Measurements from ENCODE around the gene PHYHIPL.

Gene PHYHIPL

DNA sequence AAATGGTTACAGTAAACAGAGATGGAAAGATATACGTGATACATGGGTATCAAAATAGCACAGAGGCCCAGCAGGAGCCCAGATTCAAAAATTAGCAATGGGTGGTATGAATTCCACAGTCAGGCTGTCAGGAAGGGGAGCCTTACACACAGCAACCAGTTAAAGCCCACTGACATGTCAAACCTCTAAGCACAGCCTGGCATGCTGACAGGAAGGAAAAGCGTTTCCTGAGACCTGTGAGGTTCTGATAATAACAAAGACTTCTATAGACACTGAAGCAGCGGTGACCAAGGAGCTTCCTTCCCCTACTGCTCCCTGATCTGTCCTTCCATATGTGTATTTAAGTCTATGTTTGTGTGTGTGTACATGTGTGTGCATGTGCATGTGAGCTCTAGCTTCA is 89.9 kb downstream of the PHYHIPL start:
- TF ChIP-seq, protein P1, sequence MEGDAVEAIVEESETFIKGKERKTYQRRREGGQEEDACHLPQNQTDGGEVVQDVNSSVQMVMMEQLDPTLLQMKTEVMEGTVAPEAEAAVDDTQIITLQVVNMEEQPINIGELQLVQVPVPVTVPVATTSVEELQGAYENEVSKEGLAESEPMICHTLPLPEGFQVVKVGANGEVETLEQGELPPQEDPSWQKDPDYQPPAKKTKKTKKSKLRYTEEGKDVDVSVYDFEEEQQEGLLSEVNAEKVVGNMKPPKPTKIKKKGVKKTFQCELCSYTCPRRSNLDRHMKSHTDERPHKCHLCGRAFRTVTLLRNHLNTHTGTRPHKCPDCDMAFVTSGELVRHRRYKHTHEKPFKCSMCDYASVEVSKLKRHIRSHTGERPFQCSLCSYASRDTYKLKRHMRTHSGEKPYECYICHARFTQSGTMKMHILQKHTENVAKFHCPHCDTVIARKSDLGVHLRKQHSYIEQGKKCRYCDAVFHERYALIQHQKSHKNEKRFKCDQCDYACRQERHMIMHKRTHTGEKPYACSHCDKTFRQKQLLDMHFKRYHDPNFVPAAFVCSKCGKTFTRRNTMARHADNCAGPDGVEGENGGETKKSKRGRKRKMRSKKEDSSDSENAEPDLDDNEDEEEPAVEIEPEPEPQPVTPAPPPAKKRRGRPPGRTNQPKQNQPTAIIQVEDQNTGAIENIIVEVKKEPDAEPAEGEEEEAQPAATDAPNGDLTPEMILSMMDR (conservative IDR thresholded peaks at IDR 0.05; ENCODE audit: low read length), result no peak
- no peak for DNase-seq (ENCODE audit: low read depth)
- H3K4me3 ChIP-seq (ENCODE audit: low read length), result no peak overlapping the region

DNA sequence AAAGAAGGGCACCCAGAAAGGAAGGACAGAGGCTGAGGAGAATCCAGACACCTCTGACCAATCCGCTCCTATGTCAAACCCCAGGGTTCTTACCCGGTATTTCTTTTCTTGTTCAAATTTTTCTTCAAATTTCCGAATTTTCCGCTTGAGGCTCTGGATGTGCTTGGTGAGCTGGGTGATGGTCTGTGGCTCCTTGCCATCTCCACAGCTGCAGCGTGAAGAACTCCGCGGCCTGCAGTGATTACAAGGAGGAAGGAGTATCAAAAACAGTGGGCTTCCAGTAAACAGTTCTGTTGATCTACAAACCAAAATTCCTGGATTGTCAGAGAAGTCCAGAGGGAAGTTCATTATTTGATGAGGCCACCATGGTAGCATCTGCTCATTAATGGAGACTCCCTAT is 92.0 kb downstream of the PHYHIPL start:
- no peak for DNase-seq (ENCODE audit: low read depth)
- H3K4me3 ChIP-seq (ENCODE audit: low read length), result no peak overlapping the region
- TF ChIP-seq, protein P1 (conservative IDR thresholded peaks at IDR 0.05; ENCODE audit: low read length), result no peak

DNA sequence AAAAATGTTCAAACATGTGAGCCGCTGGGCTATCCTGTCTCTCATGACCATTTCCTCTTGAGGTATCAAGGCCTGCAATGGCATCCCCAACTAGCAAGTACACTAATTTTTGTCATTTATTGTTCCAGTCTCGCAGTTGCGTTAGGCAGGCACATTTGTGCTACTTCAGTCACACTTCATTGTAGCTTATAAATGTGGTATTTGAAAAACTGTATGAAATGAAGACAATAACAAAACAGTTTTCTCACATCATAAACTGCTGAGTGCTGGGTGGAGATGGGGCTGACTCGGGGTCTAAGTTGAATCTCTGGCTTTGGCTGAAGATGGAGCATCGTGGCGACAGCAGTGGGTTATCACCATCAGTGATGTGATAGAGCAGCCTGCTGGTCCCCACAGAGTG is 93.2 kb downstream of the PHYHIPL start:
- no peak overlapping the region for H3K4me3 ChIP-seq (ENCODE audit: low read length)
- DNase-seq (ENCODE audit: low read depth), result no peak
- TF ChIP-seq, protein P1 (conservative IDR thresholded peaks at IDR 0.05; ENCODE audit: low read length), result no peak

- TF ChIP-seq, protein P1 (conservative IDR thresholded peaks at IDR 0.05; ENCODE audit: low read length), result no peak
- H3K4me3 ChIP-seq (ENCODE audit: low read length), result no peak overlapping the region
- DNase-seq (ENCODE audit: low read depth), result no peak
These were observed 94.0 kb downstream of the PHYHIPL start for GRCh38 chr10:59270492-59270891.

DNA sequence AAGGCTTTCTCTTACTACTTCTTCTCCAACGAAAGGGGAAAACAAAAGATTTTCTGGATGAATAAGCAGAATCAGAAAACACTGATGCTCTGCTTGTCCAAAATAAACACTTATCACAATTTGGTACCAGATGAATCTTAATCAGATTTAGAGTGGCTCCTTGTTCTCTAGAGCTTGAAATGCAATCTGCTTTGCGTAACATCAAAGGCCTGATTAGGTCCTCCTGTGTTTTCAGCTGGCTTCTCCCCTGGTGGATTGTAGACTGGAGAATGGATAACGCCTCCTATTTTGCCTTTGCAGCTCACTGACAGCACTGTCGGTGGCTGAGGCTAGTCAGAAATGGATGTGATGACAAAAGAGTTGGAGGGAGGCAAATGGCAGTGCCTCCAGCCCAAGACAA is 94.7 kb downstream of the PHYHIPL start:
- H3K4me3 ChIP-seq (ENCODE audit: low read length), result no peak overlapping the region
- TF ChIP-seq, protein P1 (conservative IDR thresholded peaks at IDR 0.05; ENCODE audit: low read length), result no peak
- DNase-seq (ENCODE audit: low read depth), result no peak

DNA sequence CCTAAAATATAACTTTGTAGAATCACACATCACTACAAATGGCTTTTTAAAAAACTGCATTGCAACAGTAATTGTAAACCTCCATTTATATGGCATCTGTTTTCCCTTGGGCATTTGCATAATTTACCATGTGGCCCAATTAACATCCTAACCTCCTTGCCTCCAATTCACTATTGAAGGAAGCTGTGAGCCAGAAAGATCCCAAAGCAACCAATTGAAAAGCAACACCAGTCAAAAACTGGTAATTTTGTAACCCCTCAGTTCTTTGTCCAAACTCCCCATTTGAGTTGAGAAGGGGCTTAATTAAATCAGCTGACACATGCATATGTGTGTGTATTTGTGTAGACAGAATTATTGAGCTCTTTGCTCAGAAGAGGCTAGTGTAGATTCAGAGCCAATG is 95.6 kb downstream of the PHYHIPL start:
- no peak overlapping the region for H3K4me3 ChIP-seq (ENCODE audit: low read length)
- TF ChIP-seq, protein P1 (conservative IDR thresholded peaks at IDR 0.05; ENCODE audit: low read length), result no peak
- no peak for DNase-seq (ENCODE audit: low read depth)

DNA sequence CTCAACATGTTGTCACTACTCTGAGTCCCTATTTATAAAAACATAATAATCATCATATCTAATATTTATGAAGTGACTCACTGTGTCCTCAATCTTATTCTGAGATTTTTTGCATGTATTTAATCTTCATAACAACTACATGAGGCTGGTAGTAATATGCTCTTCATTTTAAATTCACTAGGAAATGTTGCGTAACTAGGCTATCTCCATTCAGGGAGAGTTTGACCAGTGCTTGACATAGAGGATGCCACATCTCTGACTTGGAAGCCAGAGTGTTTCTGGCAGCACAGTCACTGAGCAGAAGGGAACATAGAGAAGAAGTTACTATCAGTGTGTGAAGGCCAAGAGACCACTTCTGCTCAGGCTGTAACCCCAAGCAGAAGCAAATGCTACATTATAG is 97.0 kb downstream of the PHYHIPL start:
- TF ChIP-seq, protein P1 (conservative IDR thresholded peaks at IDR 0.05; ENCODE audit: low read length), result no peak
- no peak overlapping the region for H3K4me3 ChIP-seq (ENCODE audit: low read length)
- DNase-seq (ENCODE audit: low read depth), result no peak

Data from AG10803 (cell line).